DND-41 (cell line): ENCODE results near the gene TEF.

Experiments
- ATAC-seq: fragments of 200-7000 bp; cut with Tn5 transposase; 3 replicates; pipeline ENCODE4 v1.9.1; 2021; ENCODE audit warnings: low read depth; ENCODE audit not compliant: insufficient read depth
- DNase-seq: peaks from one replicate; pipeline ENCODE4 v3.0.0-alpha.2; 2020
- H2AFZ ChIP-seq: 2 replicates; pipeline ENCODE4 v1.6.0; 2012; ENCODE audit warnings: low read depth, low read length
- H3K27ac ChIP-seq: 2 replicates; pipeline ENCODE4 v1.5.1; 2012; ENCODE audit warnings: low read length, inconsistent platforms
- H3K27me3 ChIP-seq: fragments of 200-600 bp; sonication (generic); 2 replicates; pipeline ENCODE4 v1.6.0; 2012; ENCODE audit warnings: low read length, mild to moderate bottlenecking, inconsistent platforms; ENCODE audit not compliant: insufficient read depth, poor library complexity
- H3K36me3 ChIP-seq: 2 replicates; pipeline ENCODE4 v1.5.1; 2012; ENCODE audit warnings: low read length, inconsistent platforms; ENCODE audit not compliant: insufficient read depth
- H3K4me1 ChIP-seq: 2 replicates; pipeline ENCODE4 v1.5.1; 2012; ENCODE audit warnings: mild to moderate bottlenecking, low read length; ENCODE audit not compliant: insufficient read depth
- H3K4me2 ChIP-seq: 2 replicates; pipeline ENCODE4 v1.6.0; 2012; ENCODE audit warnings: mild to moderate bottlenecking, moderate library complexity, low read length, inconsistent platforms; ENCODE audit not compliant: insufficient read depth
- H3K4me3 ChIP-seq, 2 experiments: fragments of 200-600 bp in 1 of 2; shearing (Covaris generic) in 1 of 2; 2 replicates each; pipeline ENCODE4 v1.5.1; 2012 to 2016; ENCODE audit warnings: inconsistent platforms in 2 of 2, low read length in 2 of 2, mild to moderate bottlenecking in 2 of 2, low read depth in 1 of 2, moderate library complexity in 1 of 2
- H3K79me2 ChIP-seq: 2 replicates; pipeline ENCODE4 v1.6.0; 2012; ENCODE audit warnings: low read length, inconsistent platforms; ENCODE audit not compliant: insufficient read depth
- H3K9ac ChIP-seq: 2 replicates; pipeline ENCODE4 v1.6.0; 2012; ENCODE audit warnings: low read depth, mild to moderate bottlenecking, inconsistent platforms, low read length, moderate library complexity
- H3K9me3 ChIP-seq: 2 replicates; pipeline ENCODE4 v1.5.1; 2012; ENCODE audit warnings: low read length, moderate library complexity, mild to moderate bottlenecking, inconsistent platforms; ENCODE audit not compliant: insufficient read depth, severe bottlenecking
- H4K20me1 ChIP-seq: 2 replicates; pipeline ENCODE4 v1.6.0; 2012; ENCODE audit warnings: low read length; ENCODE audit not compliant: insufficient read depth
- CTCF ChIP-seq: IDR thresholded peaks from 2 replicates; pipeline ENCODE4 v1.5.1; 2012; ENCODE audit warnings: borderline replicate concordance, low read length, moderate library complexity, mild to moderate bottlenecking; ENCODE audit not compliant: poor library complexity, severe bottlenecking; ENCODE audit errors: extremely low read depth
- EZH2 ChIP-seq: IDR thresholded peaks from 3 replicates; pipeline ENCODE4 v1.6.1; 2012; ENCODE audit warnings: borderline replicate concordance, low read depth, mild to moderate bottlenecking, moderate library complexity, low read length, inconsistent platforms; ENCODE audit not compliant: severe bottlenecking

TEF gene

GRCh38 chr22:41354979-41355378 is 26.8 kb upstream of the TEF start:
- Histone ChIP-seq H3K4me1 (no peaks in the 10 kb centered on the region), H4K20me1 (peaks cover 17% of the 10 kb centered on the region), H3K9me3 (no peaks in the 10 kb centered on the region), H3K36me3 (peaks cover 84% of the 10 kb centered on the region), H3K4me3 (no peak overlapping the region), H2AFZ (no peak overlapping the region), H3K9ac (no peak overlapping the region), H3K4me2 (no peak overlapping the region), H3K27ac (no peak overlapping the region), H3K79me2 (no peaks in the 10 kb centered on the region), H3K27me3 (no peaks in the 10 kb centered on the region)
- ATAC-seq (no peak), DNase-seq (no peak)
- TF ChIP-seq CTCF (no peak), EZH2 (no peak)

GRCh38 chr22:41355895-41356294 is 25.8 kb upstream of the TEF start:
- Histone ChIP-seq H3K4me2 (no peak overlapping the region), H2AFZ (no peak overlapping the region), H3K27me3 (no peaks in the 10 kb centered on the region), H3K4me1 (no peaks in the 10 kb centered on the region), H3K36me3 (peaks cover 75% of the 10 kb centered on the region), H4K20me1 (peaks cover 17% of the 10 kb centered on the region), H3K79me2 (no peaks in the 10 kb centered on the region), H3K9me3 (no peaks in the 10 kb centered on the region), H3K9ac (no peak overlapping the region), H3K4me3 (no peak overlapping the region), H3K27ac (no peak overlapping the region)
- no peak for ATAC-seq
- no peak for DNase-seq
- TF ChIP-seq EZH2 (no peak), CTCF (no peak)

- DNase-seq = no peak
- no peaks in the 10 kb centered on the region for H3K4me1 ChIP-seq
- no peak for TF ChIP-seq EZH2
- no peak for TF ChIP-seq CTCF
- H3K4me3 ChIP-seq = no peak overlapping the region
- peaks cover 69% of the 10 kb centered on the region for H3K36me3 ChIP-seq
- H3K9ac ChIP-seq = no peak overlapping the region
- peaks cover 17% of the 10 kb centered on the region for H4K20me1 ChIP-seq
- no peaks in the 10 kb centered on the region for H3K27me3 ChIP-seq
- no peak overlapping the region for H3K27ac ChIP-seq
- no peak overlapping the region for H3K4me2 ChIP-seq
- no peak overlapping the region for H2AFZ ChIP-seq
- no peak for ATAC-seq
- H3K79me2 ChIP-seq = no peaks in the 10 kb centered on the region
- H3K9me3 ChIP-seq = no peaks in the 10 kb centered on the region
Observed at GRCh38 chr22:41356430-41357028, 25.2 kb upstream of the TEF start.

- DNase-seq (no peak), ATAC-seq (no peak)
- Histone ChIP-seq H3K4me1 (no peaks in the 10 kb centered on the region), H3K9ac (no peak overlapping the region), H3K27me3 (no peaks in the 10 kb centered on the region), H2AFZ (no peak overlapping the region), H3K27ac (no peak overlapping the region), H3K36me3 (peaks cover 62% of the 10 kb centered on the region), H3K9me3 (no peaks in the 10 kb centered on the region), H3K79me2 (no peaks in the 10 kb centered on the region), H3K4me2 (no peak overlapping the region), H3K4me3 (no peak overlapping the region), H4K20me1 (peaks cover 17% of the 10 kb centered on the region)
- TF ChIP-seq EZH2 = no peak
Observed at GRCh38 chr22:41357191-41357590, 24.6 kb upstream of the TEF start.
